Measurements from ENCODE around the gene ATP5MK.

GRCh38 chr10:103445366-103445765 is 49.1 kb upstream of the ATP5MK start:
- TF ChIP-seq POLR2A (IDR thresholded peaks at IDR 0.05), result no peak
- TF ChIP-seq CTCF (IDR thresholded peaks at IDR 0.05), result no peak

Measured in thyroid gland (tissue), 4 donors.